PC-3 (cell line): ENCODE data around the gene METTL21A. TPM values are rescaled to one million over a fixed set of nuclear protein-coding genes. Genes with fewer than 3 reads are reported as not detected.
A peak's percentile ranks its signal among the peaks of the same experiment; 100 is the strongest.

Experiments used
- ATAC-seq: fragments of 200-7000 bp; cut with Tn5 transposase; 2 replicates; pipeline ENCODE4 v1.9.1; 2020; ENCODE audit warnings: mild to moderate bottlenecking, moderate library complexity
- BruUV-seq: library from RNA; stranded (reverse); fragments of 400-500 nt; replicated peaks from 2 replicates; lab custom pipeline; 2021; lab: Mats Ljungman, UMichigan
- CTCF ChIA-PET: fragments of 300-600 bp; sonication (Branson Sonifier 250); formaldehyde crosslinking; loops from one replicate; lab custom pipeline; 2022; ENCODE audit warnings: antibody characterized with exemption; lab: Charles Lee
- POLR2A ChIA-PET: fragments of 300-600 bp; sonication (Branson Sonifier 250); formaldehyde crosslinking; loops from one replicate; lab custom pipeline; 2022; ENCODE audit warnings: antibody characterized with exemption; ENCODE audit not compliant: unreplicated experiment; lab: Charles Lee
- DNase-seq: peaks from one replicate; pipeline ENCODE4 v3.0.0-alpha.2; 2015
- H2AFZ ChIP-seq: fragments of 300-600 bp; sonication (generic); 2 replicates; pipeline ENCODE4 v1.6.0; 2016; ENCODE audit warnings: antibody characterized with exemption, low read length
- H3F3A ChIP-seq: fragments of 300-600 bp; sonication (generic); one replicate; pipeline ENCODE4 v1.6.0; 2017; ENCODE audit warnings: antibody characterized with exemption, low read length, control low read depth, mild to moderate bottlenecking; ENCODE audit not compliant: unreplicated experiment
- H3K27ac ChIP-seq: fragments of 300-600 bp; sonication (generic); 2 replicates; pipeline ENCODE4 v1.5.1; 2016; ENCODE audit warnings: mild to moderate bottlenecking, low read length
- H3K27me3 ChIP-seq: fragments of 300-600 bp; sonication (generic); 2 replicates; pipeline ENCODE4 v1.6.1; 2016; ENCODE audit warnings: low read length, mixed read lengths
- H3K36me3 ChIP-seq: fragments of 300-600 bp; sonication (generic); 2 replicates; pipeline ENCODE4 v1.6.1; 2016; ENCODE audit warnings: low read depth, mixed run types, low read length, mixed read lengths
- H3K4me1 ChIP-seq: fragments of 300-600 bp; sonication (generic); 2 replicates; pipeline ENCODE4 v1.5.1; 2016; ENCODE audit warnings: low read length; ENCODE audit not compliant: insufficient read depth
- H3K4me2 ChIP-seq: fragments of 300-600 bp; sonication (generic); 2 replicates; pipeline ENCODE4 v1.6.0; 2016; ENCODE audit warnings: low read length
- H3K4me3 ChIP-seq: fragments of 300-600 bp; sonication (generic); 2 replicates; pipeline ENCODE4 v1.5.1; 2016; ENCODE audit warnings: mild to moderate bottlenecking, low read length, mixed read lengths
- H3K79me2 ChIP-seq: fragments of 300-600 bp; sonication (generic); 2 replicates; pipeline ENCODE4 v1.6.1; 2017; ENCODE audit warnings: low read length, mixed read lengths
- H3K9ac ChIP-seq: fragments of 300-600 bp; sonication (generic); 2 replicates; pipeline ENCODE4 v1.6.0; 2016; ENCODE audit warnings: mild to moderate bottlenecking, low read length
- H3K9me2 ChIP-seq: fragments of 300-600 bp; sonication (generic); replicated peaks from 2 replicates; pipeline ENCODE4 v1.6.1; 2016; ENCODE audit warnings: mixed run types, low read length, mixed read lengths
- H3K9me3 ChIP-seq: fragments of 300-600 bp; sonication (generic); 2 replicates; pipeline ENCODE4 v1.6.1; 2016; ENCODE audit warnings: low read length, mixed read lengths
- H4K20me1 ChIP-seq: fragments of 300-600 bp; sonication (generic); 2 replicates; pipeline ENCODE4 v1.6.1; 2016; ENCODE audit warnings: low read length, mixed read lengths
- CTCF ChIP-seq: fragments of 300-600 bp; sonication (generic); conservative IDR thresholded peaks from 2 replicates; pipeline ENCODE4 v1.5.1; 2017; ENCODE audit warnings: antibody characterized with exemption, low read depth, mild to moderate bottlenecking, low read length
- EZH2 ChIP-seq: fragments of 300-600 bp; sonication (generic); IDR thresholded peaks from one replicate; pipeline ENCODE4 v1.6.1; 2017; ENCODE audit warnings: antibody characterized with exemption, mild to moderate bottlenecking, low read length; ENCODE audit not compliant: unreplicated experiment
- EZH2phosphoT487 ChIP-seq: fragments of 300-600 bp; sonication (generic); IDR thresholded peaks from 2 replicates; pipeline ENCODE4 v1.6.1; 2018; ENCODE audit warnings: mild to moderate bottlenecking, antibody characterized with exemption, low read length, borderline replicate concordance
- intact Hi-C: fragments of 100-400 bp; cut with micrococcal nuclease; formaldehyde crosslinking; loops from 2 replicates; pipeline ENCODE4 v1.9.0; 2023
- total RNA-seq: library from RNA; depleted of rRNA; stranded (reverse); fragments of >200 nt; gene quantifications from 2 replicates; pipeline ENCODE4 v1.2.3, GENCODE V29; 2014

Gene METTL21A
- total RNA-seq, 1 experiment from 2014 or later: 35.3 TPM

DNA sequence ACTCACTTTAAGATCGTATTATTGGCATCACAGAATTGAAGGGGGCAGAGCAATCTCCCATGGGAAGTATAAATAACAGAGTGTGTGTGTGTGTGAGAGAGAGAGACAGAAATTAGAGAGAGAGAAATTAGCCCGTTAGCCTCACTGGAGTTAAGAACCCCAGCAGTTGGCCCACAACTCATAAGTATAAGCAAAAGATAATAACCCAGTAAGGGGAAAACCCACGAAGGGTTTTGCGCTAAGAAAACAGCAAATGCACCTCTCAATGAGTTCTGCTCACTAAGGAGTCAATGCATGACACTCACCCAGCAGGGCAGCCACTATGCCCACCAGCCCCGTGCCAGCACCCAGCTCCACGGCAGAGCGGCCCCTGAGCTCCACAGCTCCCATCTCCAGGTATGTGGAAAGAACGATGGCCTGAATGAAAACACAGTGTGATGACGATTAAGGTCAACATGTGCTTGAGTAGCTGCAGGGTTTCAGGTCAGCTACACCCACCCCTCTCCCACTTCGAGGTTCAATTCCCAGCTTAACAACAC, 3.6 kb downstream of the METTL21A start:
- Histone ChIP-seq H3K4me1 (peaks cover 29% of the 10 kb centered on the region), H3K27me3 (no peaks in the 10 kb centered on the region), H3K36me3 (peaks cover 11% of the 10 kb centered on the region; the same call in 1 of the 2 replicates), H3F3A (peaks cover 4% of the 10 kb centered on the region), H2AFZ (no peak overlapping the region), H3K4me3 (no peak overlapping the region), H3K9me2 (no peaks in the 10 kb centered on the region), H4K20me1 (no peaks in the 10 kb centered on the region), H3K4me2 (no peak overlapping the region), H3K9me3 (no peaks in the 10 kb centered on the region), H3K9ac (no peak overlapping the region), H3K79me2 (peaks cover 44% of the 10 kb centered on the region), H3K27ac (no peak overlapping the region)
- TF ChIP-seq EZH2phosphoT487 (no peak), CTCF (no peak), EZH2 (no peak)
- no TSS peak for BruUV-seq
- ATAC-seq: no peak
- intact Hi-C loops: loop anchor here (5.0 to 10.0 kb wide), 3 partner anchors 637 to 817 kb away; partner anchors contain the start of gene PIKFYVE
- CTCF ChIA-PET: no interaction called here
- no peak for DNase-seq
- POLR2A ChIA-PET: no interaction called here

DNA sequence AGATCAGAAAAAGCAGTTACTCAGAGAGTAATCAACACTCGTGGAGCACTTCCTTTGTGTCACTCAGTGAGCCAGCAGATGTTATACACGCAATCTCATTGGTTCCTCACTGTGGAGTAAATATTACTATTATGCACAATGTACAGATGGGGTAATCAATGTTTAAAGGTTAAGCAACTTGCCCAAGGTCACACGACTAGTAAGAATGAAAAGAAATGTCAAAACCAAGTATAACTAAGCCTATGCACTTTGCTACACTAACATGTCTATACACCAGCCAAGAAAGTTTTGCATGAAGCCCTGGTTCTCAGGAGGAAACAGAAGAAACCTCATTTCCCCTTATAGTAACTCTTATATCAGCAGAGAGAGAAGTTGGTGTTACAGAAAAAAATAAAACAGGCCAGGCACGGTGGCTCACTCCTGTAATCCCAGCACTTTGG, 5.4 kb downstream of the METTL21A start:
- no peak overlapping the region for H3K27ac ChIP-seq
- ChIA-PET CTCF (no interaction called here), POLR2A (no interaction called here)
- no TSS peak for BruUV-seq
- H3K9me3 ChIP-seq: no peaks in the 10 kb centered on the region
- TF ChIP-seq EZH2 (no peak), EZH2phosphoT487 (no peak), CTCF (no peak)
- H3K4me3 ChIP-seq: no peak overlapping the region
- intact Hi-C loops: loop anchor here (5.0 to 10.0 kb wide), 4 partner anchors 107 to 815 kb away; partner anchors contain the start of gene PIKFYVE
- peaks cover 37% of the 10 kb centered on the region for H3K4me1 ChIP-seq
- no peak overlapping the region for H3K9ac ChIP-seq
- no peak overlapping the region for H3K4me2 ChIP-seq
- no peaks in the 10 kb centered on the region for H4K20me1 ChIP-seq
- H3K9me2 ChIP-seq: no peaks in the 10 kb centered on the region
- peaks cover 44% of the 10 kb centered on the region for H3K79me2 ChIP-seq
- H2AFZ ChIP-seq: no peak overlapping the region
- no peak for DNase-seq
- ATAC-seq: no peak
- no peaks in the 10 kb centered on the region for H3K27me3 ChIP-seq
- H3K36me3 ChIP-seq: peaks cover 14% of the 10 kb centered on the region; the same call in 1 of the 2 replicates
- H3F3A ChIP-seq: peaks cover 4% of the 10 kb centered on the region

GRCh38 chr2:207617011-207617671, 8.1 kb downstream of the METTL21A start:
- peak overlapping the region; percentile 70 for H3K4me2 ChIP-seq
- CTCF ChIA-PET: interaction anchor here (0.8 to 1.5 kb wide), 2 partner anchors 8 to 94 kb away, joined by 3 to 4 read pairs; partner anchors contain the start of genes CCNYL1 and METTL21A
- ATAC-seq (peak; percentile 82), DNase-seq (peak; percentile 87)
- TF ChIP-seq CTCF (no peak), EZH2 (no peak), EZH2phosphoT487 (no peak)
- BruUV-seq: no TSS peak
- peak overlapping the region; percentile 93 for H3K27ac ChIP-seq
- intact Hi-C loops: loop anchor here (1.0 to 5.0 kb wide), 2 partner anchors 34 to 105 kb away; no protein-coding TSS in a partner anchor
- POLR2A ChIA-PET: interaction anchor here (0.6 kb wide), 3 partner anchors 94 to 852 kb away, joined by 3 to 9 read pairs (median 4); partner anchors contain the start of gene MDH1B
- H4K20me1 ChIP-seq: no peaks in the 10 kb centered on the region
- no peaks in the 10 kb centered on the region for H3K9me2 ChIP-seq
- peaks cover 4% of the 10 kb centered on the region for H3F3A ChIP-seq
- H3K4me1 ChIP-seq: peaks cover 28% of the 10 kb centered on the region
- no peaks in the 10 kb centered on the region for H3K27me3 ChIP-seq
- peak overlapping the region; percentile 53 for H3K9ac ChIP-seq
- H2AFZ ChIP-seq: no peak overlapping the region
- H3K79me2 ChIP-seq: peaks cover 19% of the 10 kb centered on the region
- no peaks in the 10 kb centered on the region for H3K9me3 ChIP-seq
- H3K36me3 ChIP-seq: peaks cover 19% of the 10 kb centered on the region
- peak overlapping the region; percentile 31; the same call in 1 of the 2 replicates for H3K4me3 ChIP-seq
